PC-3 (cell line): ENCODE data around the gene SUCO. TPM values are rescaled to one million over a fixed set of nuclear protein-coding genes. Genes with fewer than 3 reads are reported as not detected.

Experiments
- ATAC-seq: fragments of 200-7000 bp; cut with Tn5 transposase; 2 replicates; pipeline ENCODE4 v1.9.1; 2020; ENCODE audit warnings: mild to moderate bottlenecking, moderate library complexity
- BruUV-seq: library from RNA; stranded (reverse); fragments of 400-500 nt; replicated peaks from 2 replicates; lab custom pipeline; 2021; lab: Mats Ljungman, UMichigan
- CTCF ChIA-PET: fragments of 300-600 bp; sonication (Branson Sonifier 250); formaldehyde crosslinking; loops from one replicate; lab custom pipeline; 2022; ENCODE audit warnings: antibody characterized with exemption; lab: Charles Lee
- POLR2A ChIA-PET: fragments of 300-600 bp; sonication (Branson Sonifier 250); formaldehyde crosslinking; loops from one replicate; lab custom pipeline; 2022; ENCODE audit warnings: antibody characterized with exemption; ENCODE audit not compliant: unreplicated experiment; lab: Charles Lee
- DNase-seq: peaks from one replicate; pipeline ENCODE4 v3.0.0-alpha.2; 2015
- H2AFZ ChIP-seq: fragments of 300-600 bp; sonication (generic); 2 replicates; pipeline ENCODE4 v1.6.0; 2016; ENCODE audit warnings: antibody characterized with exemption, low read length
- H3F3A ChIP-seq: fragments of 300-600 bp; sonication (generic); one replicate; pipeline ENCODE4 v1.6.0; 2017; ENCODE audit warnings: antibody characterized with exemption, low read length, control low read depth, mild to moderate bottlenecking; ENCODE audit not compliant: unreplicated experiment
- H3K27ac ChIP-seq: fragments of 300-600 bp; sonication (generic); 2 replicates; pipeline ENCODE4 v1.5.1; 2016; ENCODE audit warnings: mild to moderate bottlenecking, low read length
- H3K27me3 ChIP-seq: fragments of 300-600 bp; sonication (generic); 2 replicates; pipeline ENCODE4 v1.6.1; 2016; ENCODE audit warnings: low read length, mixed read lengths
- H3K36me3 ChIP-seq: fragments of 300-600 bp; sonication (generic); 2 replicates; pipeline ENCODE4 v1.6.1; 2016; ENCODE audit warnings: low read depth, mixed run types, low read length, mixed read lengths
- H3K4me1 ChIP-seq: fragments of 300-600 bp; sonication (generic); 2 replicates; pipeline ENCODE4 v1.5.1; 2016; ENCODE audit warnings: low read length; ENCODE audit not compliant: insufficient read depth
- H3K4me2 ChIP-seq: fragments of 300-600 bp; sonication (generic); 2 replicates; pipeline ENCODE4 v1.6.0; 2016; ENCODE audit warnings: low read length
- H3K4me3 ChIP-seq: fragments of 300-600 bp; sonication (generic); 2 replicates; pipeline ENCODE4 v1.5.1; 2016; ENCODE audit warnings: mild to moderate bottlenecking, low read length, mixed read lengths
- H3K79me2 ChIP-seq: fragments of 300-600 bp; sonication (generic); 2 replicates; pipeline ENCODE4 v1.6.1; 2017; ENCODE audit warnings: low read length, mixed read lengths
- H3K9ac ChIP-seq: fragments of 300-600 bp; sonication (generic); 2 replicates; pipeline ENCODE4 v1.6.0; 2016; ENCODE audit warnings: mild to moderate bottlenecking, low read length
- H3K9me2 ChIP-seq: fragments of 300-600 bp; sonication (generic); replicated peaks from 2 replicates; pipeline ENCODE4 v1.6.1; 2016; ENCODE audit warnings: mixed run types, low read length, mixed read lengths
- H3K9me3 ChIP-seq: fragments of 300-600 bp; sonication (generic); 2 replicates; pipeline ENCODE4 v1.6.1; 2016; ENCODE audit warnings: low read length, mixed read lengths
- H4K20me1 ChIP-seq: fragments of 300-600 bp; sonication (generic); 2 replicates; pipeline ENCODE4 v1.6.1; 2016; ENCODE audit warnings: low read length, mixed read lengths
- EZH2 ChIP-seq: fragments of 300-600 bp; sonication (generic); IDR thresholded peaks from one replicate; pipeline ENCODE4 v1.6.1; 2017; ENCODE audit warnings: antibody characterized with exemption, mild to moderate bottlenecking, low read length; ENCODE audit not compliant: unreplicated experiment
- EZH2phosphoT487 ChIP-seq: fragments of 300-600 bp; sonication (generic); IDR thresholded peaks from 2 replicates; pipeline ENCODE4 v1.6.1; 2018; ENCODE audit warnings: mild to moderate bottlenecking, antibody characterized with exemption, low read length, borderline replicate concordance
- intact Hi-C: fragments of 100-400 bp; cut with micrococcal nuclease; formaldehyde crosslinking; loops from 2 replicates; pipeline ENCODE4 v1.9.0; 2023
- total RNA-seq: library from RNA; depleted of rRNA; stranded (reverse); fragments of >200 nt; gene quantifications from 2 replicates; pipeline ENCODE4 v1.2.3, GENCODE V29; 2014
- TF ChIP-seq, protein P1 (sequence below): fragments of 300-600 bp; sonication (generic); conservative IDR thresholded peaks from 2 replicates; pipeline ENCODE4 v1.5.1; 2017; ENCODE audit warnings: antibody characterized with exemption, low read depth, mild to moderate bottlenecking, low read length

The SUCO gene
- total RNA-seq, 1 experiment from 2014 or later, result 72.0 TPM

DNA sequence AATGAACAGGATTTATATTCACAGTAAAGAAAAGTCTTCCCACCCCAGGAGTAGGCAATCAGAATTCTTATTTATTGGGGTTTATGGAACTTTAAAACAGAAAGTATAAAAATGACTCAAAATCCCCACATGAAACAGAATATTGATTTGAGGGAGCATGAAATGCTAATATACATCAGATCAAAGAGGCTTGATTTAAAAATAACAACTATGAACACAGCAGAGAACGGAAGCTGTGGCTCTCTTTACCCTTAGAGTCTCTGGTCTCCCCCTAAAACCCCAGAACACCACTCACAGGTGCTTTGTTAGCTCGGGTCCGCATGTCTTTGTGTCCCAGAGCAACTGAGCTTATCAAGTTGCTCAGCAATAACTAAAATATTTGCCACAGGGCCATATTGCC, 94.8 kb downstream of the SUCO start:
- intact Hi-C loops, result no loop called here

DNA sequence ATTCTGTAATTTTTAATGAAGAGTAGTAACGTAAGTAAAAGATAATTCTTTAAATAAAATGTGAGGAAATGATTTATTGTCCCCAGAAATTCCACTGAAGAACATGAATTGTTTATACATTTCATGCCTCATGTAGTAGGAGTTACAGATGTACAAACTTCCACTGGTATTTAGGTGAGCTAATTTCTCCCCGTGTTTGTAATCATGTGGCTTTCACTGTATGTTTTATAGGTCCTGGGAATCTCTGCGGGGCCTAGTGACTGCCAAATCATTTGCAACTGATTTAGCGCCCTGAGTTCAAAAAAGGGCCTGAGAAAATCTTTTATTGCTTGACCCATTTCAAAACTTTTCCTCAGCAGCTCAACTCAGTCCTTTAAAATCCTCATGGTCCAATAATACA, 95.5 kb downstream of the SUCO start:
- Histone ChIP-seq H3K27ac (no peak overlapping the region), H4K20me1 (no peaks in the 10 kb centered on the region), H3K9ac (no peak overlapping the region), H3K79me2 (no peaks in the 10 kb centered on the region), H3K4me1 (peaks cover 21% of the 10 kb centered on the region), H2AFZ (no peak overlapping the region), H3K9me2 (no peaks in the 10 kb centered on the region), H3K4me3 (no peak overlapping the region), H3F3A (no peaks in the 10 kb centered on the region), H3K4me2 (no peak overlapping the region), H3K36me3 (no peaks in the 10 kb centered on the region), H3K27me3 (no peaks in the 10 kb centered on the region), H3K9me3 (0 out of 2 replicates have a peak, but pooled peaks cover 4% of the 10 kb centered on the region)
- DNase-seq (no peak), ATAC-seq (no peak)
- intact Hi-C loops, result no loop called here
- ChIA-PET POLR2A (no interaction called here), CTCF (no interaction called here)
- BruUV-seq, result no TSS peak
- TF ChIP-seq EZH2, result no peak
- TF ChIP-seq, protein P1, sequence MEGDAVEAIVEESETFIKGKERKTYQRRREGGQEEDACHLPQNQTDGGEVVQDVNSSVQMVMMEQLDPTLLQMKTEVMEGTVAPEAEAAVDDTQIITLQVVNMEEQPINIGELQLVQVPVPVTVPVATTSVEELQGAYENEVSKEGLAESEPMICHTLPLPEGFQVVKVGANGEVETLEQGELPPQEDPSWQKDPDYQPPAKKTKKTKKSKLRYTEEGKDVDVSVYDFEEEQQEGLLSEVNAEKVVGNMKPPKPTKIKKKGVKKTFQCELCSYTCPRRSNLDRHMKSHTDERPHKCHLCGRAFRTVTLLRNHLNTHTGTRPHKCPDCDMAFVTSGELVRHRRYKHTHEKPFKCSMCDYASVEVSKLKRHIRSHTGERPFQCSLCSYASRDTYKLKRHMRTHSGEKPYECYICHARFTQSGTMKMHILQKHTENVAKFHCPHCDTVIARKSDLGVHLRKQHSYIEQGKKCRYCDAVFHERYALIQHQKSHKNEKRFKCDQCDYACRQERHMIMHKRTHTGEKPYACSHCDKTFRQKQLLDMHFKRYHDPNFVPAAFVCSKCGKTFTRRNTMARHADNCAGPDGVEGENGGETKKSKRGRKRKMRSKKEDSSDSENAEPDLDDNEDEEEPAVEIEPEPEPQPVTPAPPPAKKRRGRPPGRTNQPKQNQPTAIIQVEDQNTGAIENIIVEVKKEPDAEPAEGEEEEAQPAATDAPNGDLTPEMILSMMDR, result no peak
- TF ChIP-seq EZH2phosphoT487, result no peak

More for the DNA sequence above, 94.8 kb downstream of the SUCO start:
- Histone ChIP-seq H3F3A (no peaks in the 10 kb centered on the region), H3K27ac (no peak overlapping the region), H3K4me3 (no peak overlapping the region), H3K4me2 (no peak overlapping the region), H2AFZ (no peak overlapping the region), H3K9me2 (no peaks in the 10 kb centered on the region), H3K27me3 (no peaks in the 10 kb centered on the region), H3K9me3 (0 out of 2 replicates have a peak, but pooled peaks cover 8% of the 10 kb centered on the region), H3K36me3 (no peaks in the 10 kb centered on the region), H3K4me1 (peaks cover 21% of the 10 kb centered on the region), H4K20me1 (no peaks in the 10 kb centered on the region), H3K79me2 (no peaks in the 10 kb centered on the region), H3K9ac (no peak overlapping the region)
- ChIA-PET POLR2A (no interaction called here), CTCF (no interaction called here)
- TF ChIP-seq EZH2phosphoT487 (no peak), EZH2 (no peak)
- TF ChIP-seq, protein P1, result no peak
- ATAC-seq (no peak), DNase-seq (no peak)
- no TSS peak for BruUV-seq

DNA sequence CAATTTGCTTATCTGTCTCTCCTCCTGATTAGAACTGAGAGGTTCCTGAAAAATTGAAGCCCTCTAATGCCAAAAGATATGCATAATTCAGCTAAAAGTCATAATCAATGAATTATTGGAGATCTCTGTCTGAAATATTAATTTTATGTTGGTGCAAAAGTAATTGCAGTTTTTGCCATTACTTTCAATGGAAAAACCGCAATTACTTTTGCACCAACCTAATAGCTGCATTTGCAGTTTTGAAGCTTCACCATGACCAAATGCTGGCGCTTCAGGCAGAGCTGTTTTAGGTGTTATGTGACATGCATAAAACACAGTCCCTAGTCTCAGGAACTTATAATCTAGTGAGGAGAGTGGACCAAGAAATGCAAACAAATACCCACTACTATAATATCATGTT, 96.2 kb downstream of the SUCO start:
- CTCF ChIA-PET, result interaction anchor here (0.7 kb wide), 1 partner anchor 185 kb away, joined by 14 read pairs; no protein-coding TSS in a partner anchor
- H3K9me3 ChIP-seq, result 0 out of 2 replicates have a peak, but pooled peaks cover 4% of the 10 kb centered on the region
- BruUV-seq, result no TSS peak

More for the DNA sequence above, 96.2 kb downstream of the SUCO start:
- DNase-seq, result no peak
- intact Hi-C loops, result no loop called here
- Histone ChIP-seq H3K4me3 (no peak overlapping the region), H3K4me2 (no peak overlapping the region), H3K79me2 (no peaks in the 10 kb centered on the region), H3K9me2 (no peaks in the 10 kb centered on the region), H3K9ac (no peak overlapping the region), H2AFZ (no peak overlapping the region), H3F3A (no peaks in the 10 kb centered on the region), H3K27ac (no peak overlapping the region), H3K4me1 (peaks cover 21% of the 10 kb centered on the region), H4K20me1 (no peaks in the 10 kb centered on the region), H3K27me3 (no peaks in the 10 kb centered on the region), H3K36me3 (no peaks in the 10 kb centered on the region)
- ATAC-seq, result no peak
- POLR2A ChIA-PET, result no interaction called here
- TF ChIP-seq EZH2phosphoT487 (no peak), EZH2 (no peak)
